ENCODE results near the gene PLVAP. TPM values are rescaled to one million over a fixed set of nuclear protein-coding genes. Genes with fewer than 3 reads are reported as not detected.

The PLVAP gene
- total and polyA plus RNA-seq, 9 of the 15 experiments (the other 6 are each of a cell fraction or from before 2014, with no cell fraction given), result 0.09 to 0.84 (median 0.51) TPM; not detected in 4

GRCh38 chr19:17309198-17309964, 67.8 kb downstream of the PLVAP start, which contains the start of gene DDA1 (continued):
- TF ChIP-seq ZNF407 (IDR thresholded peaks at IDR 0.05; ENCODE audit: low read depth) (no peak), SMARCA5 (IDR thresholded peaks at IDR 0.05) (no peak), GABPB2 (CRISPR knock-in tag; conservative IDR thresholded peaks at IDR 0.05) (no peak), ZNF253 (CRISPR knock-in tag; conservative IDR thresholded peaks at IDR 0.05) (no peak), ZFX (CRISPR knock-in tag; IDR thresholded peaks at IDR 0.05) (no peak; the same call in 1 of the 2 replicates), MTA1 (IDR thresholded peaks at IDR 0.05; ENCODE audit: borderline replicate concordance) (no peak), RHOXF2B (CRISPR knock-in tag; conservative IDR thresholded peaks at IDR 0.05) (no peak), TARDBP (IDR thresholded peaks at IDR 0.05) (no peak), RFX5 (IDR thresholded peaks at IDR 0.05; ENCODE audit: low read depth, low read length) (no peak), STAG1 (CRISPR knock-in tag; IDR thresholded peaks at IDR 0.05; ENCODE audit: borderline replicate concordance) (no peak), ZNF175 (CRISPR knock-in tag; IDR thresholded peaks at IDR 0.05; ENCODE audit: low read depth) (no peak), MLX (CRISPR knock-in tag; conservative IDR thresholded peaks at IDR 0.05) (no peak), JUNB (CRISPR knock-in tag; conservative IDR thresholded peaks at IDR 0.05) (no peak), SPI1 (IDR thresholded peaks at IDR 0.05; ENCODE audit: borderline replicate concordance, low read depth, low read length) (peak; percentile 49; the same call in 1 of the 2 replicates)
- TF ChIP-seq, protein P1, sequence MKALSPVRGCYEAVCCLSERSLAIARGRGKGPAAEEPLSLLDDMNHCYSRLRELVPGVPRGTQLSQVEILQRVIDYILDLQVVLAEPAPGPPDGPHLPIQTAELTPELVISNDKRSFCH (CRISPR knock-in tag; IDR thresholded peaks at IDR 0.05), result no peak
- TF ChIP-seq, protein P1 (tag; IDR thresholded peaks at IDR 0.05), result no peak
- TF ChIP-seq, protein P2, sequence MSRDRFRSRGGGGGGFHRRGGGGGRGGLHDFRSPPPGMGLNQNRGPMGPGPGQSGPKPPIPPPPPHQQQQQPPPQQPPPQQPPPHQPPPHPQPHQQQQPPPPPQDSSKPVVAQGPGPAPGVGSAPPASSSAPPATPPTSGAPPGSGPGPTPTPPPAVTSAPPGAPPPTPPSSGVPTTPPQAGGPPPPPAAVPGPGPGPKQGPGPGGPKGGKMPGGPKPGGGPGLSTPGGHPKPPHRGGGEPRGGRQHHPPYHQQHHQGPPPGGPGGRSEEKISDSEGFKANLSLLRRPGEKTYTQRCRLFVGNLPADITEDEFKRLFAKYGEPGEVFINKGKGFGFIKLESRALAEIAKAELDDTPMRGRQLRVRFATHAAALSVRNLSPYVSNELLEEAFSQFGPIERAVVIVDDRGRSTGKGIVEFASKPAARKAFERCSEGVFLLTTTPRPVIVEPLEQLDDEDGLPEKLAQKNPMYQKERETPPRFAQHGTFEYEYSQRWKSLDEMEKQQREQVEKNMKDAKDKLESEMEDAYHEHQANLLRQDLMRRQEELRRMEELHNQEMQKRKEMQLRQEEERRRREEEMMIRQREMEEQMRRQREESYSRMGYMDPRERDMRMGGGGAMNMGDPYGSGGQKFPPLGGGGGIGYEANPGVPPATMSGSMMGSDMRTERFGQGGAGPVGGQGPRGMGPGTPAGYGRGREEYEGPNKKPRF (IDR thresholded peaks at IDR 0.05; ENCODE audit: low read depth, low read length), result no peak

Data from K562 (cell line).